ENCODE data around the gene ABHD4. TPM values are rescaled to one million over a fixed set of nuclear protein-coding genes. Genes with fewer than 3 reads are reported as not detected.

The ABHD4 gene
- total RNA-seq, 1 donor from 2014 or later, result 31.9 TPM

DNA sequence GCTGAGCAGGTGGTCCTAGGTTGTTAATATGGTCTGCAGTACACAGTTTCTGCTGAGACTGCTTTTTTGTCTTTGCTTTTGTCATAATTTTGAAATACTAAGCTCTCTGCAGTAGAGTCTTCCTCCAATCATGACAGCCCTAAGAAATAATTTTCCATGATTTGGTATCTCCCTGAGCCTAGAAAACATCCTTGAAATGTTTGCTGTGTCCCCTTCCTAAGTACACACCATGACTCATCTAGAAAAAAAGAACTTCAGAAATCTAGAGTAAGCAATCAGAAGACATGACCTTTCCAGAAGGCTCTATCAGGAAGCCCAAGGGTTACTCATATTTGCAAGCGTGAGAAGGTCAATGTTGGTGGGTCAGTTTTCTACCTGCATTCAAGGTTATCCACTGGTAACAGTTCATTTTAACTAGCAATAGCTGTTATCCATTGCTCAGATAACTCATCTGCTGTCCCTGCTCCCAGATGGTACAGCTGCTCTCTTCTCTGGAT, 25.5 kb upstream of the ABHD4 start:
- H3K27me3 ChIP-seq, result no peaks in the 10 kb centered on the region
- no peak overlapping the region for H3K27ac ChIP-seq
- H3K4me3 ChIP-seq, result no peak overlapping the region
- peaks cover 9% of the 10 kb centered on the region for H3K4me1 ChIP-seq
- peaks cover 0 to 28% of the 10 kb centered on the region in 2 donors for H3K36me3 ChIP-seq
- TF ChIP-seq, protein P1, sequence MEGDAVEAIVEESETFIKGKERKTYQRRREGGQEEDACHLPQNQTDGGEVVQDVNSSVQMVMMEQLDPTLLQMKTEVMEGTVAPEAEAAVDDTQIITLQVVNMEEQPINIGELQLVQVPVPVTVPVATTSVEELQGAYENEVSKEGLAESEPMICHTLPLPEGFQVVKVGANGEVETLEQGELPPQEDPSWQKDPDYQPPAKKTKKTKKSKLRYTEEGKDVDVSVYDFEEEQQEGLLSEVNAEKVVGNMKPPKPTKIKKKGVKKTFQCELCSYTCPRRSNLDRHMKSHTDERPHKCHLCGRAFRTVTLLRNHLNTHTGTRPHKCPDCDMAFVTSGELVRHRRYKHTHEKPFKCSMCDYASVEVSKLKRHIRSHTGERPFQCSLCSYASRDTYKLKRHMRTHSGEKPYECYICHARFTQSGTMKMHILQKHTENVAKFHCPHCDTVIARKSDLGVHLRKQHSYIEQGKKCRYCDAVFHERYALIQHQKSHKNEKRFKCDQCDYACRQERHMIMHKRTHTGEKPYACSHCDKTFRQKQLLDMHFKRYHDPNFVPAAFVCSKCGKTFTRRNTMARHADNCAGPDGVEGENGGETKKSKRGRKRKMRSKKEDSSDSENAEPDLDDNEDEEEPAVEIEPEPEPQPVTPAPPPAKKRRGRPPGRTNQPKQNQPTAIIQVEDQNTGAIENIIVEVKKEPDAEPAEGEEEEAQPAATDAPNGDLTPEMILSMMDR (IDR thresholded peaks at IDR 0.05), result no peak
- TF ChIP-seq POLR2A (IDR thresholded peaks at IDR 0.05), result no peak
- no peak for TF ChIP-seq POLR2AphosphoS5 (IDR thresholded peaks at IDR 0.05; ENCODE audit: insufficient read depth in 1 of 2, low read depth in 1 of 2)
- no peaks in the 10 kb centered on the region for H3K9me3 ChIP-seq
- DNase-seq (ENCODE audit: extremely low spot score in 2 of 2), result no peak
- intact Hi-C loops (cut with DNase I), result loop anchor here (10.0 kb wide), 1 partner anchor 82 kb away; no protein-coding TSS in a partner anchor

DNA sequence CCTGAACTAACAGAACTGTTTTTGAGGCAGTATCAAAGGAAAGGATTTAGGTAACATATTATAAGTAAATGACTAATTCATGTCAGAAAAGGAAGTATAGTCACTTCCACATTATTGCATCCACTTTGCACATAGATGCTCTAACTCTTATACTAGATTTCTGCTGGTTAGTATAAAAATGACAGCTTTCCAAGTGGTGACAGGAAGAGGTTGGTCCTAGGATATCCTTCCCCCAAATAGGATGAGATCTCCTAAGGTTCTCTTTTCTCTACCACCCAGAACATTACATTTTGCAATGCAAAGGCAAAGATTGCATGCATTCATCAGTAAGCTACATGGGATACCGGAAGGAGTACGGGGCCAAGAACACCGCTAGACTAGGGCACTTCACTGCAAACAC, 24.3 kb upstream of the ABHD4 start:
- no peaks in the 10 kb centered on the region for H3K27me3 ChIP-seq
- H3K4me1 ChIP-seq, result peaks cover 7% of the 10 kb centered on the region
- intact Hi-C loops (cut with DNase I), result loop anchor here (10.0 kb wide), 1 partner anchor 81 kb away; no protein-coding TSS in a partner anchor
- TF ChIP-seq, protein P1 (IDR thresholded peaks at IDR 0.05), result no peak
- TF ChIP-seq POLR2AphosphoS5 (IDR thresholded peaks at IDR 0.05; ENCODE audit: insufficient read depth in 1 of 2, low read depth in 1 of 2), result no peak
- no peak for TF ChIP-seq POLR2A (IDR thresholded peaks at IDR 0.05)
- peaks cover 0 to 28% of the 10 kb centered on the region in 2 donors for H3K36me3 ChIP-seq
- no peak overlapping the region for H3K4me3 ChIP-seq
- no peaks in the 10 kb centered on the region for H3K9me3 ChIP-seq
- no peak for DNase-seq (ENCODE audit: extremely low spot score in 2 of 2)
- no peak overlapping the region for H3K27ac ChIP-seq

DNA sequence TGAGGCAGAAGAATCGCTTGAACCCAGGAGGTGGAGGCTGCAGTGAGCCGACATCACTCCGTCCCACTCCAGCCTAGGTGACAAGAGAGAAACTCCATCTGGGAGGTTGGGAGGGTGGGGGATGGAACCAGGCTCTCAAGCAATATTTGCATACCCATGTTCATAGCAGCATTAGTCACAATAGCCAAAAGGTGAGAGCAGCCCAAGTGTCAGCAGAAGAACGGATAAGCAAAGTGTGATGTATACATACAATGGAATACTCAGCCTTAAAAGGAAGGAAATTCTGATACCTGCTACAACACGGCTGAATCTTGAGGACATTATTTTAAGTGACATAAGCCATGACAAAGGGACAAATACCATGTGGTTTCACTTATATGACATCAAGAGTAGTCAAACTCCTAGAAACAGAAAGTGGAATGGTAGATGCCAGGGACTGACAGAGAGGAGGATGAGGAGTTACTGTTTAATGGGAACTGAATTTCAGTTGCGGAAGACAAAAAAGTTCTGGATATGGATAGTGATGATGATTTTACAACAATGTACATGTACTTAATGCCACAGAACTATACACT, 20.7 kb upstream of the ABHD4 start:
- intact Hi-C loops (cut with DNase I), result loop anchor here (10.0 kb wide), 1 partner anchor 77 kb away; no protein-coding TSS in a partner anchor
- Histone ChIP-seq H3K27me3 (no peaks in the 10 kb centered on the region), H3K4me1 (no peaks in the 10 kb centered on the region), H3K9me3 (no peaks in the 10 kb centered on the region), H3K27ac (no peak overlapping the region), H3K4me3 (no peak overlapping the region), H3K36me3 (peaks cover 0 to 19% of the 10 kb centered on the region in 2 donors)
- TF ChIP-seq POLR2AphosphoS5 (IDR thresholded peaks at IDR 0.05; ENCODE audit: insufficient read depth in 1 of 2, low read depth in 1 of 2), result no peak
- TF ChIP-seq POLR2A (IDR thresholded peaks at IDR 0.05), result no peak
- TF ChIP-seq, protein P1 (IDR thresholded peaks at IDR 0.05), result no peak
- no peak for DNase-seq (ENCODE audit: extremely low spot score in 2 of 2)

DNA sequence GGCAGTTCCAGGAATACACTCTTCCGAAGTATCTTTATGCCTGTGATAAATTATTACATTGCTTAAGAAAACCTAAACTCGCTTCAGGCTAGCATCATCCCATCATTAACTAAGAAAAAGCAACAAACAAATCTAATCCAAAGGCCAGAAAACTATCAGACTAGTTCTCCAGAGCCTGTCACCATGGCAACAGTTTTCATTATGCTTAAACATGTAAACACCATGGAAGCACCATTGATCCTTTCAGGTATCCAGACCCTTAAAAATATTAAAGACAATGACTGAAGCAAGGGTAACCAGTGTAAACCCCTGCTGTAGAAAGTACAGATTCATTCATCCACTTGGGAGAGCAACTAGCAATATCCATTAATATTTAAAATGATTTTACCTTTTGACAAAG, 18.9 kb upstream of the ABHD4 start:
- Histone ChIP-seq H3K36me3 (peaks cover 0 to 6% of the 10 kb centered on the region in 2 donors), H3K9me3 (no peaks in the 10 kb centered on the region), H3K27ac (no peak overlapping the region), H3K4me1 (peaks cover 4% of the 10 kb centered on the region), H3K27me3 (no peaks in the 10 kb centered on the region), H3K4me3 (no peak overlapping the region)
- TF ChIP-seq POLR2AphosphoS5 (IDR thresholded peaks at IDR 0.05; ENCODE audit: insufficient read depth in 1 of 2, low read depth in 1 of 2) (no peak), POLR2A (IDR thresholded peaks at IDR 0.05) (no peak)
- TF ChIP-seq, protein P1 (IDR thresholded peaks at IDR 0.05), result no peak
- intact Hi-C loops (cut with DNase I), result loop anchor here (10.0 kb wide), 1 partner anchor 76 kb away; no protein-coding TSS in a partner anchor
- no peak for DNase-seq (ENCODE audit: extremely low spot score in 2 of 2)

DNA sequence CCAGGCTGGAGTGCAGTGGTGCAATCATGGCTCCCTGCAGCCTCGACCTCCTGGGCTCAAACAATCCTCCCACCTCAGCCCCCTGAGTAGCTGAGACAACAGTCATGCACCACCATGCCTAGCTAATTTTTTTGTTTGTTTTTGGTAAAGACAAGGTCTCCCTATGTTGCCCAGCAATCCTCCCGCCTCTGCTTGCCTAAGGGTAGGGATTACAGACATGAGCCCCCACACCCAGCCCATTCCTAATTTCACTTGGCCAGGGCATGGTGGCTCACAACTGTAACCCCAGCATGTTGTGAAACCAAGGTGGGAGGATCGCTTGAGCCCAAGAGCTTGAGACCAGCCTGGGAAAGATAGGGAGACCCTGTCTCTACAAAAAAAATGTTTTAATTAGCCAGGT, 18.2 kb upstream of the ABHD4 start:
- Histone ChIP-seq H3K4me3 (no peak overlapping the region), H3K27me3 (no peaks in the 10 kb centered on the region), H3K9me3 (no peaks in the 10 kb centered on the region), H3K27ac (no peak overlapping the region), H3K36me3 (peaks cover 0 to under 1% of the 10 kb centered on the region in 2 donors), H3K4me1 (peaks cover 10% of the 10 kb centered on the region)
- TF ChIP-seq POLR2AphosphoS5 (IDR thresholded peaks at IDR 0.05; ENCODE audit: insufficient read depth in 1 of 2, low read depth in 1 of 2), result no peak
- TF ChIP-seq POLR2A (IDR thresholded peaks at IDR 0.05), result no peak
- TF ChIP-seq, protein P1 (IDR thresholded peaks at IDR 0.05), result no peak
- DNase-seq (ENCODE audit: extremely low spot score in 2 of 2), result no peak
- intact Hi-C loops (cut with DNase I), result loop anchor here (10.0 kb wide), 1 partner anchor 75 kb away; no protein-coding TSS in a partner anchor

Data from vagina (tissue), 2 donors.